GM21526 (cell line): ENCODE measurements around the gene TFF2.

Experiments
- ATAC-seq: cut with Tn5 transposase; IDR thresholded peaks from one replicate; pipeline ENCODE4 v1.9.1; 2021; ENCODE audit warnings: moderate library complexity; ENCODE audit not compliant: unreplicated experiment, low FRiP score

Gene TFF2

GRCh38 chr21:42330380-42331371 is 20.1 kb downstream of the TFF2 start:
- ATAC-seq, result no peak

GRCh38 chr21:42324896-42325295 is 25.9 kb downstream of the TFF2 start:
- ATAC-seq, result no peak

- ATAC-seq, result no peak
Measured at GRCh38 chr21:42321845-42322244, 28.9 kb downstream of the TFF2 start.

- no peak for ATAC-seq
Measured at GRCh38 chr21:42321231-42321630, 29.6 kb downstream of the TFF2 start.

- no peak for ATAC-seq
Measured at GRCh38 chr21:42320791-42321190, 30.0 kb downstream of the TFF2 start.

GRCh38 chr21:42319851-42320572 is 30.8 kb downstream of the TFF2 start:
- ATAC-seq, result no peak

DNA sequence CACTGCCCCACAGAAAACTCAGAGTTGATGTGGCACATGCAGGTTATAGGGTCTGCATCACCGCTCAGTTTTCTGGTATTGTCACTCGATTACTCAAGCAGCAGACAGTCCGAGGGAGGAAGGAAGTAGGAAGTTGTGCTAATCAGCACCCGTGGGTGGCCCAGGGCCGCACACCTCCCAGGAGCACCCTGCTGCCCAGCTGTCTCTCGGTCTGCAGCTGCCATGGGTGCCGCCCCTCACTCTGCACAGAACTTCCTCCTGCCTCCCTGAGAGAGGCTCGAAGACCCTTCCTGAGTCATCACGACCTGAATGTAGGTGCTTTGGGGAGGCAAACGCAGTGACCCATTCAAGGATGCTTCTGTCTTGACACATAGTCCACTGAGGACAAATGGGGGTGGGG is 31.4 kb downstream of the TFF2 start:
- ATAC-seq, result no peak

- no peak for ATAC-seq
Measured at GRCh38 chr21:42317826-42318746, 32.7 kb downstream of the TFF2 start.

DNA sequence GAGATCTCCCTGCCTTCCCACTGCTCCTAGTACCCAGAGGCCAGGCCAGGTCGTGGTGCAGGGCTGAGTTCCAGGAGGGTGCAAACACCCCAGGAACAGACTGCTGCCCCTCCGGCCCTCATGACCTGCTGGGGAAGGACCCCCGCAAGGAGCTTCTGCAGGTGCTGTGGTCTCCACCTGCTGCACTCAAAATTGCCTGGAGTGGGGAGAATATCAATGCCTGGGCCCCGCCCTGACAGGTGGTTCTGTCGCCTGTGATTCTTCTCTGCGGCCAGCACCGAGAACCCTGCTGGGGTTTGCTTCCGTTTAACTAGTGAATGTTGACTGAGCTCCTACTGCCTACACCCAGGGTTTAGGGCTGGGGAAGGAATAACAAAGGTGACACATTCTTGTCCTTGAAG is 33.5 kb downstream of the TFF2 start:
- no peak for ATAC-seq

DNA sequence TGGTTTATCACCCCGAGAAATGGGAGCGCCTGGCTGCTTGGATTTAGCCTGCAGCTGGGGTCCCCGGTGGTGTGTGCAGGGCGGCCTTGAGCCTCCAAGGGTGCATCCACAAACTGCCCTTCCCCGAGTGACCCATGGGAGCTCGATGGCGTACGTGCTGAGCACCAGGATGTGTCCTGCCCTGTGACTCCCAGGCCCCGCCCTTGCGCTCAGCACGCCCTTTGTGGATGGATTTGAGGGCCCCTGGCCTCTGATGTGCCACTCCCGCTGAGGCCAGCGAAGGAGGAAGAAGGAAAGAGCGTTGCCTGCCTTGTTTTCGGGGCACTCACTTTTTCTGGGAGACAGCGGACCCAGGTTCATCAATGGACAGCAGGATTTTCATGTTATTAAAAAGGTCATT is 33.9 kb downstream of the TFF2 start:
- no peak for ATAC-seq

GRCh38 chr21:42315296-42315891 is 35.4 kb downstream of the TFF2 start, which contains the start of gene TFF3:
TFF3 (minus strand) TSS chr21:42315409; CDS start chr21:42315374, 35 bp downstream.
- ATAC-seq, result no peak

- no peak for ATAC-seq
Measured at GRCh38 chr21:42314616-42315295, 36.0 kb downstream of the TFF2 start.

GRCh38 chr21:42313501-42313969 is 37.3 kb downstream of the TFF2 start:
- no peak for ATAC-seq

DNA sequence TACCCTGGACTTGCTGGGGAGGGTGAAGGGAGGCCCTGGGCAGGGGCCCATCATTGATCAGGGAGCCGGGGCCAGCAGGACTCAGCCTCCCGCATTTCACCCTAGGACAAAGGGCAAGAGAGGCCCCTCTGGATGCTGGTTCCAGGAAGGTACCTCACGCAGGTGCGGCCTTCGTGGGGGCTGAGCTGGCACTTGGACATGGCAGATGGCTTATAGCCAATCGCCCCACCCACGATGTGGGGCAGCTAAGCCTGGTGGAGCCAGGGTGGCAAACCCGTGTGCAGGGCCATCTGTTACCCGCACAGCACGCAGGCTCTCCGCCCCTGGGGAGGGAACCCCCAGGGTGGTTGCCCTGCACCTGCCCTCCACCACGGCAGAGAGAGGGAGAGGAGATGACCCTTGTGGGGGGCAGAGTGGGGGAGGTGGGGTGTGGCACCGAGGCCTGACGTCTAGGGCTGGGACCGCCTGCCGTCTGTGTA is 38.1 kb downstream of the TFF2 start:
- ATAC-seq, result no peak

DNA sequence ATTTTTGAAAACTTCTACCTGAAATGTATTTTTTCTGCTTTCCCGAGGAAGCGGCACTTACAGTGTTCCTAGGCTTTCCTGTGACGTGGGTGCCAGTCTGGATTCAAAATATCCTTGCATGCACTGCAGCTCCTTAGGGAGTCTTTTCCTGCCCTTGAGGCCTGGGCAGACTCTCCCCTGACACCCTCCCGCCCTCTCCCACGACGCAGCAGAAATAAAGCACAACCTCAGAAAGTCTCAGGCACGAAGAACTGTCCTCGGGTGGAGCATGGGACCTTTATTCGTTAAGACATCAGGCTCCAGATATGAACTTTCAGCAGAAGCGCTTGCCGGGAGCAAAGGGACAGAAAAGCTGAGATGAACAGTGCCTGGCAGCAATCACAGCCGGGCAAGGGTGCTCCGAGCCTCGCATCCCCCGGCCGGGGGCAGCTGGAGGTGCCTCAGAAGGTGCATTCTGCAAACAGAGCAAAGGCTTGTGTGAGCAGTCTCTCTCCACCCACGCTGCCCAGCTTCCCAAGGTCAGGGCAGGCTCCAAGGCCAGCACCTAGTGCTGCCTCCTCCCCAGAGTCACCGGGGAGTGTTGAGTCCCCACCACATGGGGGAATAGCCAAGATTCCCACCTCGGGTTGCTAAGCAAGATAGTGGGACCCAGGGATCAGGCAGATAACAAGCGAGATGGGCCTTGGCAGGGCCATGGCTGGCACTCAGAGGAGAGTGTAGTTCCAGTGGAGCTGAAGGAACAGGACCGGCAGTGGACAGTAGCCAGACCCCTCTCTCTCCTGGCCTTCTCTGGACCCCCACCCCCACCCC is 38.8 kb downstream of the TFF2 start:
- no peak for ATAC-seq

DNA sequence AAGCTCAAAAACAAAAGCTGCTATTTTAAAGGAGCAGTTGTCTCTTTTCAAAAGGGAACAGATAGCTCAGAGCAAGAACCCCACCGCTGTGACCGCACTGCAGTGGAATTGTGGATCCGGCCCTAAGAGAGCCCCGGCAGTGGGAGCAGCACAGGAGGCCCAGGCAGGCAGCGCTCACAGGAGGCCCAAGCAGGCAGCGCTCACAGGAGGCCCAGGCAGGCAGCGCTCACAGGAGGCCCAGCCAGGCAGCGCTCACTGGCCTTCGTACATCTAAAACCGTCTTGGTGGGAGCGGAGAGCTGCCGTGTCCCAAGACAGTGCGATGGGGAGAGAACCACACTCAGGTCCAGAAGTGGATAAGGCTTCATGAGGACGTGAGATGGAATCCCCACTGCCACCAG is 39.6 kb downstream of the TFF2 start:
- ATAC-seq, result no peak

GRCh38 chr21:42310411-42311001 is 40.3 kb downstream of the TFF2 start:
- no peak for ATAC-seq

- no peak for ATAC-seq
Measured at GRCh38 chr21:42309753-42310213, 41.0 kb downstream of the TFF2 start.
